Panc1 (cell line): ENCODE measurements around the gene PCBP2. TPM values are rescaled to one million over a fixed set of nuclear protein-coding genes. Genes with fewer than 3 reads are reported as not detected.
A peak's percentile ranks its signal among the peaks of the same experiment; 100 is the strongest.

ENCODE experiments used
- ATAC-seq: fragments of 200-7000 bp; cut with Tn5 transposase; 2 replicates; pipeline ENCODE4 v1.9.1; 2020; ENCODE audit warnings: mild to moderate bottlenecking, moderate library complexity
- BruUV-seq: library from RNA; stranded (reverse); fragments of 400-500 nt; replicated peaks from 2 replicates; lab custom pipeline; 2021; lab: Mats Ljungman, UMichigan
- CTCF ChIA-PET: fragments of 300-600 bp; sonication (Branson Sonifier 250); formaldehyde crosslinking; loops from one replicate; lab custom pipeline; 2022; ENCODE audit warnings: antibody characterized with exemption; lab: Charles Lee
- POLR2A ChIA-PET: fragments of 300-600 bp; sonication (Branson Sonifier 250); formaldehyde crosslinking; loops from one replicate; lab custom pipeline; 2022; ENCODE audit warnings: antibody characterized with exemption; lab: Charles Lee
- DNase-seq: peaks from one replicate; pipeline ENCODE4 v3.0.0-alpha.2; 2010; ENCODE audit warnings: low read depth, low spot score
- H3K27ac ChIP-seq: 2 replicates; pipeline ENCODE4 v1.5.1; 2011; ENCODE audit warnings: mild to moderate bottlenecking, low read length, inconsistent platforms
- H3K27me3 ChIP-seq: fragments of 200-500 bp; sonication (Bioruptor generic); 2 replicates; pipeline ENCODE4 v1.6.0; 2014; ENCODE audit warnings: low read length, inconsistent platforms; ENCODE audit not compliant: control insufficient read depth, insufficient read depth
- H3K36me3 ChIP-seq: fragments of 200-500 bp; sonication (Bioruptor generic); 2 replicates; pipeline ENCODE4 v1.5.1; 2014; ENCODE audit warnings: inconsistent platforms, mild to moderate bottlenecking, low read length, moderate library complexity; ENCODE audit not compliant: control insufficient read depth, insufficient read depth
- H3K4me1 ChIP-seq: 2 replicates; pipeline ENCODE4 v1.5.1; 2011; ENCODE audit warnings: inconsistent platforms, mild to moderate bottlenecking, low read length, moderate library complexity; ENCODE audit not compliant: control insufficient read depth, insufficient read depth
- H3K4me3 ChIP-seq, 2 experiments: 2 replicates each; pipeline ENCODE4 v1.5.1; 2011 to 2012; ENCODE audit warnings: low read depth in 2 of 2, low read length in 2 of 2, mild to moderate bottlenecking in 2 of 2, inconsistent platforms in 1 of 2, moderate library complexity in 1 of 2
- H3K9me3 ChIP-seq: fragments of 200-500 bp; sonication (Bioruptor generic); 2 replicates; pipeline ENCODE4 v1.5.1; 2014; ENCODE audit warnings: low read depth, mild to moderate bottlenecking, inconsistent platforms, low read length, moderate library complexity; ENCODE audit not compliant: control insufficient read depth, insufficient read depth
- POLR2AphosphoS5 ChIP-seq: IDR thresholded peaks from 2 replicates; pipeline ENCODE4 v1.6.1; 2012; ENCODE audit warnings: mild to moderate bottlenecking, low read depth, low read length, moderate library complexity
- SIN3A ChIP-seq: IDR thresholded peaks from 2 replicates; pipeline ENCODE4 v1.6.1; 2012; ENCODE audit warnings: low read depth, mild to moderate bottlenecking, low read length, moderate library complexity, borderline replicate concordance; ENCODE audit not compliant: insufficient read depth
- TCF7L2 ChIP-seq: IDR thresholded peaks from 2 replicates; pipeline ENCODE4 v1.6.1; 2011; ENCODE audit warnings: mild to moderate bottlenecking, low read depth, low read length, inconsistent platforms
- in situ Hi-C: cut with HindIII; loops from 2 replicates; pipeline ENCODE4 v1.10.0; 2016; ENCODE audit warnings: low sequenced_read_pairs, low pct_unique_long_range_greater_than_20kb
- intact Hi-C: fragments of 100-400 bp; cut with micrococcal nuclease; formaldehyde crosslinking; loops from one replicate; pipeline ENCODE4 v1.10.0; 2022; ENCODE audit not compliant: unreplicated experiment
- total RNA-seq: library from RNA; stranded (reverse); gene quantifications from one replicate; pipeline ENCODE4 v1.2.1, GENCODE V29; 2021; ENCODE audit not compliant: unreplicated experiment
- TF ChIP-seq, protein P1 (sequence below), 2 experiments: IDR thresholded peaks; 2 replicates each; pipeline ENCODE4 v1.6.1; 2011 to 2012; ENCODE audit warnings: low read depth in 2 of 2, control low read depth in 1 of 2, low read length in 1 of 2, mild to moderate bottlenecking in 1 of 2, moderate library complexity in 1 of 2; ENCODE audit not compliant: insufficient read depth in 1 of 2
- TF ChIP-seq, protein P2 (sequence below): fragments of 450-650 bp; IDR thresholded peaks from 2 replicates; pipeline ENCODE4 v1.5.1; 2017; ENCODE audit warnings: mild to moderate bottlenecking

The PCBP2 gene
- total RNA-seq, 1 experiment from 2014 or later, result 836 TPM

DNA sequence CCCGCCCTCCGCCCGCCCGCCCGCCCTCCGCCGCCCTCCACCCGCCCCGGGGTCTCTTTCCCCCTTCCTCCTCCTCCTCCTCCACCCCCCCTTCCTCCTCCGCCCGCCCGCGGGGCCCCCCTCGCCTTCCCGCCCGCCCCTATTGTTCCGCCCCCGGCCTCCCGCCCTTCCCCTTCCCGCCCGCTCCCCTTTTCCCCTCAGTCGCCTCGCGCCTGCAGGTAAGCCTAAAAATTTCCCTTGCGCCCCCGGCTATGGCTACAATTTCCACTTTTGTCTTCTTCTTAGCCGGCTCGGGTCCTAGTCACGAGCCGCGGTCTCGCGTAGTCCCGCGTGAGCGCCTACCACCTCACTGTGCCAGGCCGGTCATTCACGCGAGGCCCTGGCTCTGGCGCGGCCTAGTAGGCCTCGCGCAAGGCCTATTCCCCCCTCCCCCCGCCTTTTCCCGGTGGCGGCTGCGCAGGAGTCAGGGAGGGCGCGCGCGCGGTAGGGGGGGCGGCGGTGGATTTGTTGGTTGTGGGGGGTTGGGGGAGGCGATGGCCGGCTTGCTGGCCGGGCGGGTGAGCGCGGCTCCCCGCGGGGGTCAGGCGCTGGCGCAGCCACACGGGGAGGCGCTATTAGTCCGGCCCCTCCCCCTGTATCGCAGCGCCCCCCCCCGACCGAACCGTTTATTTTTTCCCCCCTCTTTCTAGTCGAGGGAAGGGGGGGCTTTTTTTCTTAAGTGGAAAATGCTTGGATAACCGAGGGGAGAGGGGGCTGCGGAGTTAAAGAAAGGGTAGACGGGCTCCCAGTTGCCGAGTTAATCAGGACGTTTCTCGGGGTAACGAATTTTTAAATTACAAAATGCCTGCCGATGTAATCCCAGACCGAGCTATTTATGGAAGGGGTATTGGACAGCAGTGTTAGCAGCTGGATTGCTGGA, 516 bp downstream of the PCBP2 start:
- H3K9me3 ChIP-seq, result no peaks in the 10 kb centered on the region

DNA sequence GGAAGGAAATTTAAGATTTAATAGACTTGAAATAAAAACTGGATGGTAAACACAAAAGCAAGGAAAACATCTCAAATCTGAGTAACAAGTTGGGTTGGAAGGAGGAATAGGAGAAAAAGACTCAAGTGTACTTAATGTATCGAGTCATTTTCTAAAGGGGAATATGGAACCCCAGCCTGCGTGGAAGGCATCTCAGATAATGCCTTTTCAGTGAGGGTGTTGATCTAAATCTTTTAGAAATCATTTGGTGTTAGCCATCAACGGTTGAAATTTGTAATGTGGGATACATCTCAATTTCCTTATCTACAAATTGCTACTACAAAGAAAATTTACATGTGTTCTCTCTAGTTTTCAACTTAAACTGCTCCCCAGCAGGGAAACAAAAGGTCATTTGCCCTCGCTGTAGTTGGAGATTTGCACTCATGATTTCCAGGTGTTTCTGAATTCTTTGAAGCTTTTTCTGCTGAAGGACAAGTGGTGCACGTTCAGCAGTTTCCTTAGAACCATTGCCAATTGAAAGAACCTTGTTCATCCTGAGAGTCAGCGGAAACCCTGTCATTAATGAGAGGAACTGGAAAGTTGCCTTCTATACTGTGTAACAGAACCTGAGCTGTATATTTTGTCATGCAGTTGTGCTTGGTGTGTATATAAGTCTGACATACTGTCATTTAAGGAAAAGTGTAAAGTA, 2.2 kb downstream of the PCBP2 start:
- intact Hi-C loops, result no loop called here
- in situ Hi-C loops, result no loop called here
- H3K36me3 ChIP-seq, result peaks cover 48% of the 10 kb centered on the region
- ChIA-PET CTCF (interaction anchor here (0.6 kb wide), 1 partner anchor 23 kb away, joined by 3 read pairs; no protein-coding TSS in a partner anchor), POLR2A (no interaction called here)
- peaks cover 22% of the 10 kb centered on the region for H3K4me1 ChIP-seq
- H3K27me3 ChIP-seq, result no peaks in the 10 kb centered on the region
- ATAC-seq (no peak), DNase-seq (no peak)
- TF ChIP-seq, protein P1, sequence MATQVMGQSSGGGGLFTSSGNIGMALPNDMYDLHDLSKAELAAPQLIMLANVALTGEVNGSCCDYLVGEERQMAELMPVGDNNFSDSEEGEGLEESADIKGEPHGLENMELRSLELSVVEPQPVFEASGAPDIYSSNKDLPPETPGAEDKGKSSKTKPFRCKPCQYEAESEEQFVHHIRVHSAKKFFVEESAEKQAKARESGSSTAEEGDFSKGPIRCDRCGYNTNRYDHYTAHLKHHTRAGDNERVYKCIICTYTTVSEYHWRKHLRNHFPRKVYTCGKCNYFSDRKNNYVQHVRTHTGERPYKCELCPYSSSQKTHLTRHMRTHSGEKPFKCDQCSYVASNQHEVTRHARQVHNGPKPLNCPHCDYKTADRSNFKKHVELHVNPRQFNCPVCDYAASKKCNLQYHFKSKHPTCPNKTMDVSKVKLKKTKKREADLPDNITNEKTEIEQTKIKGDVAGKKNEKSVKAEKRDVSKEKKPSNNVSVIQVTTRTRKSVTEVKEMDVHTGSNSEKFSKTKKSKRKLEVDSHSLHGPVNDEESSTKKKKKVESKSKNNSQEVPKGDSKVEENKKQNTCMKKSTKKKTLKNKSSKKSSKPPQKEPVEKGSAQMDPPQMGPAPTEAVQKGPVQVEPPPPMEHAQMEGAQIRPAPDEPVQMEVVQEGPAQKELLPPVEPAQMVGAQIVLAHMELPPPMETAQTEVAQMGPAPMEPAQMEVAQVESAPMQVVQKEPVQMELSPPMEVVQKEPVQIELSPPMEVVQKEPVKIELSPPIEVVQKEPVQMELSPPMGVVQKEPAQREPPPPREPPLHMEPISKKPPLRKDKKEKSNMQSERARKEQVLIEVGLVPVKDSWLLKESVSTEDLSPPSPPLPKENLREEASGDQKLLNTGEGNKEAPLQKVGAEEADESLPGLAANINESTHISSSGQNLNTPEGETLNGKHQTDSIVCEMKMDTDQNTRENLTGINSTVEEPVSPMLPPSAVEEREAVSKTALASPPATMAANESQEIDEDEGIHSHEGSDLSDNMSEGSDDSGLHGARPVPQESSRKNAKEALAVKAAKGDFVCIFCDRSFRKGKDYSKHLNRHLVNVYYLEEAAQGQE (IDR thresholded peaks at IDR 0.05; ENCODE audit: insufficient read depth in 1 of 2, low read depth in 2 of 2, low read length in 1 of 2), result no peak
- no peak for TF ChIP-seq TCF7L2
- TF ChIP-seq POLR2AphosphoS5, result no peak
- TF ChIP-seq, protein P2, sequence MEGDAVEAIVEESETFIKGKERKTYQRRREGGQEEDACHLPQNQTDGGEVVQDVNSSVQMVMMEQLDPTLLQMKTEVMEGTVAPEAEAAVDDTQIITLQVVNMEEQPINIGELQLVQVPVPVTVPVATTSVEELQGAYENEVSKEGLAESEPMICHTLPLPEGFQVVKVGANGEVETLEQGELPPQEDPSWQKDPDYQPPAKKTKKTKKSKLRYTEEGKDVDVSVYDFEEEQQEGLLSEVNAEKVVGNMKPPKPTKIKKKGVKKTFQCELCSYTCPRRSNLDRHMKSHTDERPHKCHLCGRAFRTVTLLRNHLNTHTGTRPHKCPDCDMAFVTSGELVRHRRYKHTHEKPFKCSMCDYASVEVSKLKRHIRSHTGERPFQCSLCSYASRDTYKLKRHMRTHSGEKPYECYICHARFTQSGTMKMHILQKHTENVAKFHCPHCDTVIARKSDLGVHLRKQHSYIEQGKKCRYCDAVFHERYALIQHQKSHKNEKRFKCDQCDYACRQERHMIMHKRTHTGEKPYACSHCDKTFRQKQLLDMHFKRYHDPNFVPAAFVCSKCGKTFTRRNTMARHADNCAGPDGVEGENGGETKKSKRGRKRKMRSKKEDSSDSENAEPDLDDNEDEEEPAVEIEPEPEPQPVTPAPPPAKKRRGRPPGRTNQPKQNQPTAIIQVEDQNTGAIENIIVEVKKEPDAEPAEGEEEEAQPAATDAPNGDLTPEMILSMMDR, result no peak
- TF ChIP-seq SIN3A, result no peak
- no TSS peak for BruUV-seq
- peak overlapping the region; percentile 97 to 99 for H3K4me3 ChIP-seq
- no peaks in the 10 kb centered on the region for H3K9me3 ChIP-seq
- H3K27ac ChIP-seq, result peak overlapping the region; percentile 95

More for the DNA sequence above, 516 bp downstream of the PCBP2 start:
- CTCF ChIA-PET, result no interaction called here
- H3K36me3 ChIP-seq, result peaks cover 41% of the 10 kb centered on the region
- intact Hi-C loops (no loop called here), in situ Hi-C loops (no loop called here)
- no peaks in the 10 kb centered on the region for H3K27me3 ChIP-seq
- peak; percentile 72 for ATAC-seq
- peak overlapping the region; percentile 97 to 99 for H3K4me3 ChIP-seq
- H3K4me1 ChIP-seq, result peaks cover 22% of the 10 kb centered on the region
- POLR2A ChIA-PET, result no interaction called here
- no peak for DNase-seq
- no TSS peak for BruUV-seq
- H3K27ac ChIP-seq, result peak overlapping the region; percentile 95
- TF ChIP-seq, protein P2, result peak; percentile 79
- TF ChIP-seq SIN3A (0 out of 2 replicates have a peak, but pooled peaks have one; percentile 32), TCF7L2 (no peak), POLR2AphosphoS5 (peak; percentile 40)
- TF ChIP-seq, protein P1 (IDR thresholded peaks at IDR 0.05; ENCODE audit: insufficient read depth in 1 of 2, low read depth in 2 of 2, low read length in 1 of 2), result no peak
